OCI-LY3 (cell line): Measurements from ENCODE around the gene CNTRL.
"Not testable (repeated sequence)": the region's sequence is repeated elsewhere in the genome, so short reads cannot be mapped to it uniquely, and the experiment has no call there.

Source experiments
- H2AFZ ChIP-seq: fragments of 200-600, 300-600 bp; shearing (Covaris generic); 2 replicates; pipeline ENCODE4 v1.6.0; 2014; ENCODE audit warnings: antibody characterized with exemption, low read depth, low read length
- H3K27ac ChIP-seq: fragments of 200-600, 300-600 bp; sonication (generic); 2 replicates; pipeline ENCODE4 v1.5.1; 2014; ENCODE audit warnings: mild to moderate bottlenecking, low read length, moderate library complexity, mixed read lengths
- H3K27me3 ChIP-seq: fragments of 200-600, 300-600 bp; sonication (generic); 2 replicates; pipeline ENCODE4 v1.6.1; 2014; ENCODE audit warnings: low read depth, low read length, mixed read lengths
- H3K36me3 ChIP-seq: fragments of 200-600, 300-600 bp; sonication (generic); replicated peaks from 2 replicates; pipeline ENCODE3; 2014; ENCODE audit warnings: low read depth, low read length, mixed read lengths
- H3K4me1 ChIP-seq: fragments of 300-600, 200-600 bp; sonication (generic); 2 replicates; pipeline ENCODE4 v1.6.1; 2014; ENCODE audit warnings: low read length, mixed read lengths
- H3K4me2 ChIP-seq: fragments of 200-600, 300-600 bp; sonication (generic); 2 replicates; pipeline ENCODE4 v1.6.1; 2014; ENCODE audit warnings: low read length, mixed read lengths
- H3K4me3 ChIP-seq: fragments of 300-600, 200-600 bp; sonication (generic); 2 replicates; pipeline ENCODE4 v1.5.1; 2014; ENCODE audit warnings: antibody characterized with exemption, mild to moderate bottlenecking, low read length, moderate library complexity
- H3K79me2 ChIP-seq: fragments of 300-600, 200-600 bp; shearing (Covaris generic); 2 replicates; pipeline ENCODE4 v1.6.1; 2014; ENCODE audit warnings: mild to moderate bottlenecking, low read length, mixed read lengths
- H3K9ac ChIP-seq: fragments of 300-600, 200-600 bp; shearing (Covaris generic); 2 replicates; pipeline ENCODE4 v1.6.0; 2014; ENCODE audit warnings: mild to moderate bottlenecking, low read length, moderate library complexity
- H3K9me3 ChIP-seq: fragments of 200-600, 300-600 bp; shearing (Covaris generic); 2 replicates; pipeline ENCODE4 v1.6.1; 2014; ENCODE audit warnings: low read length, mixed read lengths; ENCODE audit not compliant: insufficient read depth
- H4K20me1 ChIP-seq: fragments of 200-600, 300-600 bp; sonication (generic); 2 replicates; pipeline ENCODE4 v1.6.1; 2016; ENCODE audit warnings: low read length, mixed read lengths; ENCODE audit not compliant: insufficient read depth
- EZH2phosphoT487 ChIP-seq: fragments of 200-600 bp; shearing (Covaris generic); IDR thresholded peaks from 2 replicates; pipeline ENCODE4 v1.6.1; 2018; ENCODE audit warnings: antibody characterized with exemption, mixed run types, low read depth
- TF ChIP-seq, protein P1 (sequence below): fragments of 200-600, 300-600 bp; sonication (generic); IDR thresholded peaks from 2 replicates; pipeline ENCODE4 v1.5.1; 2014; ENCODE audit warnings: antibody characterized with exemption, low read length, low read depth

Gene CNTRL

GRCh38 chr9:121098567-121099198 is 23.9 kb downstream of the CNTRL start:
- TF ChIP-seq, protein P1, sequence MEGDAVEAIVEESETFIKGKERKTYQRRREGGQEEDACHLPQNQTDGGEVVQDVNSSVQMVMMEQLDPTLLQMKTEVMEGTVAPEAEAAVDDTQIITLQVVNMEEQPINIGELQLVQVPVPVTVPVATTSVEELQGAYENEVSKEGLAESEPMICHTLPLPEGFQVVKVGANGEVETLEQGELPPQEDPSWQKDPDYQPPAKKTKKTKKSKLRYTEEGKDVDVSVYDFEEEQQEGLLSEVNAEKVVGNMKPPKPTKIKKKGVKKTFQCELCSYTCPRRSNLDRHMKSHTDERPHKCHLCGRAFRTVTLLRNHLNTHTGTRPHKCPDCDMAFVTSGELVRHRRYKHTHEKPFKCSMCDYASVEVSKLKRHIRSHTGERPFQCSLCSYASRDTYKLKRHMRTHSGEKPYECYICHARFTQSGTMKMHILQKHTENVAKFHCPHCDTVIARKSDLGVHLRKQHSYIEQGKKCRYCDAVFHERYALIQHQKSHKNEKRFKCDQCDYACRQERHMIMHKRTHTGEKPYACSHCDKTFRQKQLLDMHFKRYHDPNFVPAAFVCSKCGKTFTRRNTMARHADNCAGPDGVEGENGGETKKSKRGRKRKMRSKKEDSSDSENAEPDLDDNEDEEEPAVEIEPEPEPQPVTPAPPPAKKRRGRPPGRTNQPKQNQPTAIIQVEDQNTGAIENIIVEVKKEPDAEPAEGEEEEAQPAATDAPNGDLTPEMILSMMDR = no peak
- no peak for TF ChIP-seq EZH2phosphoT487
- Histone ChIP-seq H3K9me3 (no peaks in the 10 kb centered on the region), H3K36me3 (peaks cover 41% of the 10 kb centered on the region), H3K27ac (no peak overlapping the region), H4K20me1 (no peaks in the 10 kb centered on the region), H3K79me2 (no peaks in the 10 kb centered on the region), H3K9ac (no peak overlapping the region), H3K4me3 (no peak overlapping the region), H2AFZ (no peak overlapping the region), H3K27me3 (no peaks in the 10 kb centered on the region), H3K4me2 (no peak overlapping the region), H3K4me1 (peaks cover 11% of the 10 kb centered on the region)

DNA sequence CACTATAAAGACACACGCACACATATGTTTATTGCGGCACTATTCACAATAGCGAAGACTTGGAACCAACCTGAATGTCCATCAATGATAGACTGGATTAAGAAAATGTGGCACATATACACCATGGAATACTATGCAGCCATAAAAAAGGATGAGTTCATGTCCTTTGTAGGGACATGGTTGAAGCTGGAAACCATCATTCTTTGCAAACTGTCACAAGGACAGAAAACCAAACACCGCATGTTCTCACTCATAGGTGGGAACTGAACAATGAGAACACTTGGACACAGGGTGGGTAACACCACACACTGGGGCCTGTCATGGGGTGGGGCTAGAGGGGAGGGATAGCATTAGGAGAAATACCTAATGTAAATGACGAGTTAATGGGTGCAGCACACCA is 29.3 kb downstream of the CNTRL start:
- not testable (repeated sequence) for H3K4me3 ChIP-seq, H3K27me3 ChIP-seq, H3K4me1 ChIP-seq, H3K9ac ChIP-seq, H3K79me2 ChIP-seq, H3K36me3 ChIP-seq, H3K9me3 ChIP-seq, H3K4me2 ChIP-seq, H2AFZ ChIP-seq, H3K27ac ChIP-seq, H4K20me1 ChIP-seq

DNA sequence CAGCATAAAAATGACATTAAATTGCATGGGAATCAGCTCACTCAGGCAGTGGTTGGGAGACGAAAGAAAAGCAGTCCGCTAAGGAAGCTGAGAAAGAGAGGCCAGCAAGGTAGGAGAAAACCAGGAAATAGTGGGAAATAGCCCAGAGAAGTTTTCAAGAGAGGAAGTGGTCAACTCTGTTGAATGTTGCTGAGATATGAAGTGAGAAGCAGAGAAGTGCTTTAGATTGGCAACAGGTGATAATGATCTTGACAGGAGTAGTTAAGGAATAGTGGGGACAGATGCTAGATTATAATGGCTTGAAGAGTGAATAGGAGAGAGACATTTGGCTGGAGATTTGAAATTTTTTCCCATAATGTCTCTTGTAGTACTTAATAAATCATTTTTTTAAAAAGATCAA is 30.8 kb downstream of the CNTRL start:
- H3K4me2 ChIP-seq = no peak overlapping the region
- H3K36me3 ChIP-seq = peaks cover 6% of the 10 kb centered on the region

DNA sequence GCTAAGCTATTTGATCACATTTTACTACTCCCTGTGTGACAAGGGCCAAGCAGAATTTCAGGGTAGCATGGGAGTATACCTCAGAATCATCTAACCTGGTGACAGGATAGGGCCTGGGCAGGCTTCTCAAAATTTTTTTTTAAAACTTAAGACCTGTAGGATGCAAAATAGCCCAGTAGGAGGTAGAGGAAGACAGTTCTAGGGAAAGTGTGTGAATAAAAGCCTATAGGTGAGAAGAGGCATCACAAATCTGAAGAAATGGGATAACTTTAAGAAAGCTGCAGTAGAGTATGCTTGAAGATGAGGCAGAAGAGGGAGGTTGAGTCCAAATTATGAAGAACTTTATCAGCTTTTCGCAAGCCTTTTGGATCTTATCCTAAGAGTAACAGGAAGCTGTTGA is 32.3 kb downstream of the CNTRL start:
- no peaks in the 10 kb centered on the region for H4K20me1 ChIP-seq
- no peaks in the 10 kb centered on the region for H3K9me3 ChIP-seq
- H3K4me2 ChIP-seq = no peak overlapping the region
- TF ChIP-seq, protein P1 = no peak
- TF ChIP-seq EZH2phosphoT487 = no peak
- H3K27ac ChIP-seq = no peak overlapping the region
- H3K4me1 ChIP-seq = no peaks in the 10 kb centered on the region
- H3K27me3 ChIP-seq = no peaks in the 10 kb centered on the region
- H3K4me3 ChIP-seq = no peak overlapping the region
- H3K9ac ChIP-seq = no peak overlapping the region
- H3K36me3 ChIP-seq = peaks cover 11% of the 10 kb centered on the region
- no peak overlapping the region for H2AFZ ChIP-seq
- no peaks in the 10 kb centered on the region for H3K79me2 ChIP-seq

More for the DNA sequence above, 30.8 kb downstream of the CNTRL start:
- no peaks in the 10 kb centered on the region for H3K79me2 ChIP-seq
- no peaks in the 10 kb centered on the region for H3K27me3 ChIP-seq
- H3K9ac ChIP-seq = no peak overlapping the region
- H3K27ac ChIP-seq = no peak overlapping the region
- no peaks in the 10 kb centered on the region for H3K4me1 ChIP-seq
- no peaks in the 10 kb centered on the region for H4K20me1 ChIP-seq
- H3K4me3 ChIP-seq = no peak overlapping the region
- H3K9me3 ChIP-seq = no peaks in the 10 kb centered on the region
- TF ChIP-seq, protein P1 = no peak
- TF ChIP-seq EZH2phosphoT487 = no peak
- H2AFZ ChIP-seq = no peak overlapping the region
